Prostate gland (tissue), 2 donors: ENCODE data around the gene MYZAP. TPM values are rescaled to one million over a fixed set of nuclear protein-coding genes. Genes with fewer than 3 reads are reported as not detected.

Experiments
- DNase-seq: peaks from one replicate; pipeline ENCODE4 v3.0.0-alpha.2; 2019; ENCODE audit warnings: low spot score
- H3K27ac ChIP-seq, 2 donors: fragments of 200-600 bp; sonication (generic); 2 replicates each; pipeline ENCODE4 v1.5.1; 2017 to 2019
- H3K27me3 ChIP-seq: fragments of 200-600 bp; sonication (generic); replicated peaks from 2 replicates; pipeline ENCODE4 v1.5.1; 2019; ENCODE audit not compliant: insufficient read depth
- H3K36me3 ChIP-seq, 2 donors: fragments of 200-600 bp; sonication (generic); 1 replicate in 1 of 2; 2 replicates in 1 of 2; pipeline versions ENCODE4 v1.5.1 to v1.8.1; 2017 to 2019
- H3K4me1 ChIP-seq: fragments of 200-600 bp; sonication (generic); replicated peaks from 2 replicates; pipeline ENCODE4 v1.5.1; 2019
- H3K4me3 ChIP-seq, 2 donors: fragments of 200-600 bp; sonication (generic); 2 replicates each; pipeline ENCODE4 v1.5.1; 2017 to 2019
- H3K9me3 ChIP-seq: fragments of 200-600 bp; sonication (generic); 2 replicates; pipeline ENCODE4 v1.5.1; 2017
- POLR2A ChIP-seq: fragments of 450-650 bp; IDR thresholded peaks from one replicate; pipeline ENCODE4 v1.6.1; 2016; ENCODE audit warnings: antibody characterized with exemption, mild to moderate bottlenecking
- POLR2AphosphoS5 ChIP-seq: sonication (generic); formaldehyde crosslinking; IDR thresholded peaks from one replicate; pipeline ENCODE4 v1.6.1; 2017; ENCODE audit warnings: antibody characterized with exemption
- WGBS: methylation state at CpG from one replicate; pipeline ENCODE4 v1.1.5; 2018; 5-methylcytosine and 5-hydroxymethylcytosine counted together
- intact Hi-C: fragments of 100-400 bp; cut with DNase I; formaldehyde crosslinking; loops from one replicate; pipeline ENCODE4 v1.14.2; 2022
- total RNA-seq, 2 donors: library from RNA; depleted of rRNA; stranded (reverse); fragments of >200 nt; gene quantifications; one replicate each; pipeline ENCODE4 v1.1.0, GENCODE V29; 2016
- TF ChIP-seq, protein P1 (sequence below), 4 experiments: fragments of 200-600 bp in 2 of 4; fragments of 450-650 bp in 2 of 4; sonication (generic) in 2 of 4; IDR thresholded peaks; 1 replicate in 3 of 4; 2 replicates in 1 of 4; pipeline ENCODE4 v1.5.1; 2016 to 2019; ENCODE audit warnings: antibody characterized with exemption in 4 of 4, mild to moderate bottlenecking in 2 of 4, moderate library complexity in 2 of 4

The MYZAP gene
- total RNA-seq, 2 donors from 2014 or later: 14.9 to 25.1 TPM

DNA sequence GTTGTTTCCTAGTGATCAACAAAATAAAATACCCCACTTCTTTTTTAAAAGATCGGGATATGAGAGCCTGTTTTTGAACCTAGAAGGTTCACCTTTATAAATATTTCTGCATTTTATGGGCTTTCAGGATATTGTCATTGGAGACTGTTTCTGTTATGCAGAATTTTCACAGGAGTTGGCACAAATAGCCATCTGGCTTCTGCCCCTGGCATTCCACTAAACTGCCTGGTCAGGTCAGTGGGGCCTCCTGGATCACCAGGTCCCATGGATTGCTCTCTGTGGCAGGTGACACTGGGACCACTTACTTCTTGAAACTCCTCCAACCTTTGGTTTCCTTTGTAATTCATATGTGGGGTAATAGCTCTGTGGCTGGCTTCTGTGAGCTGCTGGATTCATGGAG, 89.3 kb downstream of the MYZAP start:
- WGBS: 29% methylated on average over 1 of the region's 1 CpG
- Histone ChIP-seq H3K36me3 (no peaks in the 10 kb centered on the region), H3K9me3 (no peaks in the 10 kb centered on the region), H3K4me3 (no peak overlapping the region), H3K27ac (no peak overlapping the region), H3K27me3 (no peaks in the 10 kb centered on the region), H3K4me1 (no peaks in the 10 kb centered on the region)
- TF ChIP-seq POLR2A (no peak), POLR2AphosphoS5 (no peak)
- TF ChIP-seq, protein P1, sequence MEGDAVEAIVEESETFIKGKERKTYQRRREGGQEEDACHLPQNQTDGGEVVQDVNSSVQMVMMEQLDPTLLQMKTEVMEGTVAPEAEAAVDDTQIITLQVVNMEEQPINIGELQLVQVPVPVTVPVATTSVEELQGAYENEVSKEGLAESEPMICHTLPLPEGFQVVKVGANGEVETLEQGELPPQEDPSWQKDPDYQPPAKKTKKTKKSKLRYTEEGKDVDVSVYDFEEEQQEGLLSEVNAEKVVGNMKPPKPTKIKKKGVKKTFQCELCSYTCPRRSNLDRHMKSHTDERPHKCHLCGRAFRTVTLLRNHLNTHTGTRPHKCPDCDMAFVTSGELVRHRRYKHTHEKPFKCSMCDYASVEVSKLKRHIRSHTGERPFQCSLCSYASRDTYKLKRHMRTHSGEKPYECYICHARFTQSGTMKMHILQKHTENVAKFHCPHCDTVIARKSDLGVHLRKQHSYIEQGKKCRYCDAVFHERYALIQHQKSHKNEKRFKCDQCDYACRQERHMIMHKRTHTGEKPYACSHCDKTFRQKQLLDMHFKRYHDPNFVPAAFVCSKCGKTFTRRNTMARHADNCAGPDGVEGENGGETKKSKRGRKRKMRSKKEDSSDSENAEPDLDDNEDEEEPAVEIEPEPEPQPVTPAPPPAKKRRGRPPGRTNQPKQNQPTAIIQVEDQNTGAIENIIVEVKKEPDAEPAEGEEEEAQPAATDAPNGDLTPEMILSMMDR (IDR thresholded peaks at IDR 0.05): no peak
- DNase-seq: peak; percentile 5
- intact Hi-C loops: no loop called here

DNA sequence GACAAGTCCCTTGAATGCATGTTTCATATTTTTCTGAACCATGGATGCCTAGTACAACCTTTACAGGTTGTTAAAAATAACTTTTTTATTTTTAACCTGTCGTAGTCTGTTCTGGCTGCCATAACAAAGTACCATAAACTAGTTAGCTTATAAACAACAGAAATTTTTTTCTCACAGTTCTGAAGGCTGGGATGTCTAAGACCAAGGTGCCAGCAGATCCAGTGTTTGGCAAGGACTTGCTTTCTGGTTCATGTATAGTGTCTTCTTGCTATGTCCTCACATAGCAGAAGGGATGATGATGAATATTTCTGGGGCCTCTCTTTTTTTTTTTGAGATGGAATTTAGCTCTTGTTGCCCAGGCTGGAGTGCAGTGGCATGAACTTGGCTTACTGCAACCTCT, 91.8 kb downstream of the MYZAP start:
- Histone ChIP-seq H3K9me3 (no peaks in the 10 kb centered on the region), H3K27ac (no peak overlapping the region), H3K4me1 (no peaks in the 10 kb centered on the region), H3K4me3 (no peak overlapping the region), H3K27me3 (no peaks in the 10 kb centered on the region), H3K36me3 (no peaks in the 10 kb centered on the region)
- peak; percentile 2 for DNase-seq
- intact Hi-C loops: no loop called here
- 92% methylated on average over 1 of the region's 1 CpG for WGBS
- TF ChIP-seq, protein P1 (IDR thresholded peaks at IDR 0.05): no peak

DNA sequence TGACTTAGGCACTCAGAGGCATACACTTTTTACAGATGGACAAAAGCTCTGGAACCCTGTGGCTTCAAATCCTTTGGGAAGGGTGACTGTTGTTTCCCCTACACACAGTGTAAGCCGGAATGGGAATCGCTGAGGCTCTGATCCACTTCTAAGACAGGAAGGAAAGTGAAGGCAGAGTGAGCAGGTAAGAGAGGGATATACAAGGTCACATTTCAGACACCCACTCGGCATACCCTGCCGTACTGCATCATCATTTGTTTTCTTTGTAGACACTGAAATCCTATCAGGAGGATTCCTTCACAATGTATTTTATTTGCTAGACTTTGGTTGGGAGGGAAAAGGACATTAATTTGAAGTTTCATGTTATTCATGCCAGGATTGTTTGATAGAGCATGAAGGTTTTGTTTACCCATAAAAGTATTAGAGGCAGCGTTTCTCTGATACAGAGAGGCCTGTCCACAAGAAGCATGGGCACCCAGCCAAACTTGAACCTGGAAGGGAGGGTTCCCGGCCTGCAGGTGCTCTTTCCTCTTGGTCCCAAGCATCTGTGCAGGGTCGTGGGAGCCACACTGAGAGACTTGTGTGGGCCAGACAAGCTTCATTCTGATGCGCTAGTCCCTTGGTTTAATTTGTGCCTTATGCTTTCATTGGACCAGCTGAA, 92.9 kb downstream of the MYZAP start:
- WGBS: 53% methylated on average over 8 of the region's 8 CpGs
- Histone ChIP-seq H3K9me3 (no peaks in the 10 kb centered on the region), H3K4me3 (no peak overlapping the region), H3K27ac (no peak overlapping the region), H3K36me3 (no peaks in the 10 kb centered on the region), H3K27me3 (no peaks in the 10 kb centered on the region), H3K4me1 (no peaks in the 10 kb centered on the region)
- intact Hi-C loops: no loop called here
- TF ChIP-seq POLR2A (no peak), POLR2AphosphoS5 (no peak)
- TF ChIP-seq, protein P1 (IDR thresholded peaks at IDR 0.05): no peak
- peak; percentile 11 for DNase-seq

DNA sequence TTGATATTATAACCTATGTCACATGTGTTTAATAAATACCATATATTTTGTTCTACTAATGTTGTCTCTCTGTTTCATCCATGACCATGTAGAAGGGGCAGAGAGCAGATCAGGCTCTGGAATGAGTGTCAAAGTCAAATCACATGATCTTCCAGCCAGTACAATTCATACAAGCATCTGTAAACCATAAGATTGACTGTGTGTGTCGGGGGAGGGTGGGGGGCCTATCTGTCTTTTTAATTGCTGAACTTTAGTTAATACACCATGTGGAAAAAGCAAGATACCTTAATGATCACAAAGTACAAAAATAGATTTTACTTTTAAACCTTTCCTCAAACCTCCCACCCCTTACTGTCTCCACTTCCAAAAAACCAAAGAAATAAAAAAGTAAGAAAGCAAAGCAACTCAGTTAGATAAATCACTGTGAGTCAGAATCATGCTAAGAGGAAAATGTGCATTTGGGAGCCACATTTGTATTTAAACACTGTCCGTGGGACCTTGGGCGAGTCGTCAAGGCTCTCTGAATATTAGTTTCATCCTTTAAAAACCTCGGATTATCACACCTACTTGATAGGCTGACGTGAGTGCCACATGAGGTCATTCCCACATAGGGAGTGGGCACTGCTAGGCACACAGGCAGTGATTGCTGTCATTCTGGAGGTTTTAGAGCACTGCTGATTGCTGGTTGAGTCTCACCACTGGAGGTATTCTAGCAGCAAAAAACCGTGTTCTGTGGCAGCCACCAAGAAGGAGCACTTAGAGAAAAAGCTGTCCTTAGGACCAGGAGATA, 93.8 kb downstream of the MYZAP start:
- Histone ChIP-seq H3K9me3 (no peaks in the 10 kb centered on the region), H3K4me3 (no peak overlapping the region), H3K27ac (no peak overlapping the region), H3K27me3 (no peaks in the 10 kb centered on the region), H3K36me3 (no peaks in the 10 kb centered on the region), H3K4me1 (no peaks in the 10 kb centered on the region)
- 74% methylated on average over 7 of the region's 7 CpGs for WGBS
- peak; percentile 1 for DNase-seq
- intact Hi-C loops: no loop called here
- no peak for TF ChIP-seq POLR2AphosphoS5

DNA sequence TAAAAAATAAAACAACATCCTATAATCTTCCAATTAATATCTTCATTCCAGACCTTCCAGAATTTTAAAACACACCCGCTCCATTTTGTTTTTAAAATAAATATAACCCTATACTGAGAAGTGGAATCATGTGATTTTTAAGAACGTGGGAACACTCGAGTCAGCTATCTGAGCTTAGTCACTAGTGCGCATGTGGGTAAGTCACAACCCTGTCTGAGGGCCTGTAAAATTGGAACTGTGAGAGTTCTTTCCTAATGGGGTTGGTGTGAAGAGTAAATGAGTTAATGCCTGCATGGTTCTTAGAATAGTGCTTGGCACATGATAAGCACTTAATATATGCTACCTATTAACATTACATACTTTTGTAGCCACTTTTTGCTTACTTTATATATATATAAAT, 95.0 kb downstream of the MYZAP start:
- DNase-seq: no peak
- no peaks in the 10 kb centered on the region for H3K36me3 ChIP-seq
- no peak overlapping the region for H3K4me3 ChIP-seq
- H3K27me3 ChIP-seq: no peaks in the 10 kb centered on the region
- no peaks in the 10 kb centered on the region for H3K4me1 ChIP-seq
- 79% methylated on average over 4 of the region's 4 CpGs for WGBS
- TF ChIP-seq, protein P1 (IDR thresholded peaks at IDR 0.05): no peak
- TF ChIP-seq POLR2A (no peak), POLR2AphosphoS5 (no peak)
- intact Hi-C loops: no loop called here
- no peak overlapping the region for H3K27ac ChIP-seq
- no peaks in the 10 kb centered on the region for H3K9me3 ChIP-seq
